Measurements from ENCODE around the gene TBC1D16.

Gene TBC1D16

DNA sequence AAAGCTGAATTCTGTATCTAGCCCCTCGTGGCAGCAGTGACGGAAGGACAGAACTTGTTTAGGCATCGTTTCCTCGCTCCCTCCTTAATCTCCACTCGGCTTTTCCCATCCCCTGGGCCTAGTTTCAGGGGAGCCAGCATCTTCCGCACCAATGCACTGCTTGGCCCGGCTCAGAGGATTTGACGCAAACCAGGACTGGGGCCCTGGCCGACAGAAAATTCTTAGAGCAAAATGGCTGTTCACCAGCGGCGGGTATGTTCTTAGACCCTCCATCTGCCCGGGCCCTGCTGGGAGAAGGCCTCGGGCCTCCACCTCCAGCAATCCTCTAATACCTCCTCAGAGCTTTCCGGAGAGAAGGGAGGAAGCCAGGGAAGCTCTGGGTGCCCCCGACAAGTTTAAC lies 54.6 kb downstream of the TBC1D16 start:
- H3K4me3 ChIP-seq = peak overlapping the region; percentile 52
- TF ChIP-seq POLR2AphosphoS5 (IDR thresholded peaks at IDR 0.05; ENCODE audit: borderline replicate concordance, low read depth, low read length) = no peak
- no peak for TF ChIP-seq FOXP2 (optimal IDR thresholded peaks at IDR 0.05; ENCODE audit: control extremely low read depth, extremely low read length, insufficient read depth)
- TF ChIP-seq EZH2 (IDR thresholded peaks at IDR 0.05) = no peak
- H3K36me3 ChIP-seq (ENCODE audit: insufficient read depth, low read length) = no peaks in the 10 kb centered on the region
- DNase-seq (ENCODE audit: low read depth, low spot score) = no peak
- H3K9ac ChIP-seq (ENCODE audit: insufficient read length) = peak overlapping the region; percentile 64
- no peaks in the 10 kb centered on the region for H3K9me3 ChIP-seq (ENCODE audit: low read depth, low read length)
- H3K27ac ChIP-seq = peak overlapping the region; percentile 93

DNA sequence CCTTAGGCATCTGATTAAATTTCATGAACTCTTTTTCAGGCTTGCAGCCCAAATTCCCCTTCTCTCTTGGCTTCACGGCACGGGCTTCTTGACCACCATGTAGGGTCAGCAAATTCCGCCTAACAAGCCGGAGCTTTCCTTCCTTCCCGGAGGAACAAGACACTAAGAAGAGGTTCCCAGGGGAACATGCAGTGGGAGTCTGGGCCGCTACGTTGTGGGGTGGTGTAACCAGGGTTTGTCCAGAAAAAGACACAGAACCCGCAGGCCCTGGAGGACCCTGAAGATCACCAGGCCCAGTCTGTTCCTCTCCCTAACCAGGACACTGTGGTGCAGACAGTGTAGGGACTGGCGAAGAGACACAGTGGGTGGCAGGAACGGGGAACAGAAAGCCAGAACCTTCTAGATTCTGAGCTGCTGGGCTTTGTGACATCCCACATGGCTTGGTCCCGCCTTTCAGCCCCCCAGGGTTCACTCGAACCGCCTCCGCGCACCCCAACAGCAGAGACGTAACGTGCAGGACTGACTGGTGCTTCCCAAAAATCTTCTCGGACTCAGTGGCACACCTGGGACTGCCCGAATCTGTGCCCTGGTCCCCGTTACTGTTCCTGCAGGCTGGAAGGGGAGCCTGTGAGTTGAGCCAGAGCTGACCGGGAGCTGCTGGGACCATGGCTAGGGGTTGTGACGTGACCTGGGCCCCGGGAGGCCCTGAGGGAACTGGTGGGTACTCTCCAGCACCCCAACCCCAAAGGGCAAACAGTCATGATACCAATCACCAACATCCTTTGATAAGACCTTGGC lies 55.2 kb downstream of the TBC1D16 start:
- H3K9me3 ChIP-seq (ENCODE audit: low read depth, low read length) = no peaks in the 10 kb centered on the region

DNA sequence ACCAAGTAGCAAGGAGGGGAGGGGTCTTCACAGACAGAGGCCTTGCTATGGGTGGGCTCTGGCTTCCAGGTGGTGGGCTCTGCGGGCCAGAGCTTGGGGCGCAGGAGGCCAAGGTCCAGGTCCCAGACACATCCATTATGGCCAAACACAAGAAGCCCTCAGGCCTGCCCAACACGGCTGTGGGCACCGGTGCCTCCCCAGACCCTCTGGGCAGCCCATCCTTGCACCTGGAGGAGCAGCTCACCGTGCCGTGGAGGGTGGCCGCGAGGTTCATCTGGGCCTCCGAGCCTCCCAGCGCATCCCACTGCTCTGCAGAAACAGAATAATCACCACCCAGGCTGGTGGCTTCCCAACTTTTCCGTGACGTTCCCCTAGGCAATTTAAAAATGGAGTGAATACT lies 55.9 kb downstream of the TBC1D16 start:
- Histone ChIP-seq H3K36me3 (ENCODE audit: insufficient read depth, low read length) (no peaks in the 10 kb centered on the region), H3K4me3 (no peak overlapping the region), H3K27ac (peak overlapping the region; percentile 93; the same call in 1 of the 2 replicates), H3K9ac (ENCODE audit: insufficient read length) (no peak overlapping the region), H3K9me3 (ENCODE audit: low read depth, low read length) (no peaks in the 10 kb centered on the region)
- no peak for DNase-seq (ENCODE audit: low read depth, low spot score)
- TF ChIP-seq POLR2AphosphoS5 (IDR thresholded peaks at IDR 0.05; ENCODE audit: borderline replicate concordance, low read depth, low read length) (no peak), EZH2 (IDR thresholded peaks at IDR 0.05) (no peak), FOXP2 (optimal IDR thresholded peaks at IDR 0.05; ENCODE audit: control extremely low read depth, extremely low read length, insufficient read depth) (no peak)

More for the DNA sequence above, 55.2 kb downstream of the TBC1D16 start:
- DNase-seq (ENCODE audit: low read depth, low spot score) = no peak
- H3K36me3 ChIP-seq (ENCODE audit: insufficient read depth, low read length) = no peaks in the 10 kb centered on the region
- no peak overlapping the region for H3K4me3 ChIP-seq
- peak overlapping the region; percentile 64 for H3K9ac ChIP-seq (ENCODE audit: insufficient read length)
- TF ChIP-seq EZH2 (IDR thresholded peaks at IDR 0.05) (no peak), POLR2AphosphoS5 (IDR thresholded peaks at IDR 0.05; ENCODE audit: borderline replicate concordance, low read depth, low read length) (no peak), FOXP2 (optimal IDR thresholded peaks at IDR 0.05; ENCODE audit: control extremely low read depth, extremely low read length, insufficient read depth) (no peak)
- H3K27ac ChIP-seq = peak overlapping the region; percentile 93

DNA sequence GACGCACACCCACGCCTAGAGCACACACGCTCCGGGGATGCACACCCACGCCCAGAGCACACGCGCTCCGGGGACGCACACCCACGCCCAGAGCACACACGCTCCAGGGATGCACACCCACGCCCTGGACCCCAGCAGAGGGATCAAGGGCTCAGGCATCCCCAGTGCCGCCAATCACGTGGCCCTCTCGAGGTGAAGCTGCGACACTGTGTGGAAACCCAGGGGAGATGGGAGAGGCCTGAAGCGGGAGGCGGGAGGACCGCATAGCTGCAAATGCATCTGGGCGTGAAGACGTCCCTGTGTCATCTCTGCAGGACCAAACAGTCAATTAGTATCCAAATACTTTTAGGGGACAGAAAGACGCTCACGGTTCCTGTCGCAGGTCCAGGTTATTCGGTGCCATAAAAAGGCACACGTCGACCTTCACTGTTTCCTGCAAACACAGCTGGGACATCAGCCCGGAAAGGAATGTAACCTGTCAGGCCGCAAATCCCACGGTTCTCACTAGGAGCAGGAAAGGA lies 56.4 kb downstream of the TBC1D16 start:
- no peak for DNase-seq (ENCODE audit: low read depth, low spot score)
- no peak overlapping the region for H3K9ac ChIP-seq (ENCODE audit: insufficient read length)
- TF ChIP-seq EZH2 (IDR thresholded peaks at IDR 0.05) = no peak
- TF ChIP-seq FOXP2 (optimal IDR thresholded peaks at IDR 0.05; ENCODE audit: control extremely low read depth, extremely low read length, insufficient read depth) = no peak
- no peaks in the 10 kb centered on the region for H3K36me3 ChIP-seq (ENCODE audit: insufficient read depth, low read length)
- H3K4me3 ChIP-seq = no peak overlapping the region
- H3K9me3 ChIP-seq (ENCODE audit: low read depth, low read length) = no peaks in the 10 kb centered on the region
- H3K27ac ChIP-seq = peak overlapping the region; percentile 78; the same call in 1 of the 2 replicates

DNA sequence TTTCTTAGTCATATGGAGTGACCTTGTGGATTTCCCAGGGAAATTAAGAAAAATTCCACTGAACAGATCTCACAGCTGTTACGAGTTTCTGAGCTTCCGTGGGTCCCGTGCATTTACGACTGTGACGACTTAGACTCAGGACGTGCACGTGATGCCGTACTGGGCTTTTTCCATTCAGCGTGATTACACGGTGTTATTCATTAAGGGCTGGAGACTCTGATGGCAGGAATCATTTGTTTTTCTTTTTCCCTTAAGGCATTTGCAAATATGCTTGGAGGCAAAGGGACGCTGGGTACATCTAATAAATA lies 57.2 kb downstream of the TBC1D16 start:
- peak overlapping the region; percentile 78 for H3K27ac ChIP-seq
- TF ChIP-seq EZH2 (IDR thresholded peaks at IDR 0.05) = no peak
- TF ChIP-seq POLR2AphosphoS5 (IDR thresholded peaks at IDR 0.05; ENCODE audit: borderline replicate concordance, low read depth, low read length) = no peak
- no peak for TF ChIP-seq FOXP2 (optimal IDR thresholded peaks at IDR 0.05; ENCODE audit: control extremely low read depth, extremely low read length, insufficient read depth)
- H3K9ac ChIP-seq (ENCODE audit: insufficient read length) = no peak overlapping the region
- peak overlapping the region; percentile 58 for H3K4me3 ChIP-seq
- H3K9me3 ChIP-seq (ENCODE audit: low read depth, low read length) = no peaks in the 10 kb centered on the region
- no peaks in the 10 kb centered on the region for H3K36me3 ChIP-seq (ENCODE audit: insufficient read depth, low read length)
- DNase-seq (ENCODE audit: low read depth, low spot score) = no peak

DNA sequence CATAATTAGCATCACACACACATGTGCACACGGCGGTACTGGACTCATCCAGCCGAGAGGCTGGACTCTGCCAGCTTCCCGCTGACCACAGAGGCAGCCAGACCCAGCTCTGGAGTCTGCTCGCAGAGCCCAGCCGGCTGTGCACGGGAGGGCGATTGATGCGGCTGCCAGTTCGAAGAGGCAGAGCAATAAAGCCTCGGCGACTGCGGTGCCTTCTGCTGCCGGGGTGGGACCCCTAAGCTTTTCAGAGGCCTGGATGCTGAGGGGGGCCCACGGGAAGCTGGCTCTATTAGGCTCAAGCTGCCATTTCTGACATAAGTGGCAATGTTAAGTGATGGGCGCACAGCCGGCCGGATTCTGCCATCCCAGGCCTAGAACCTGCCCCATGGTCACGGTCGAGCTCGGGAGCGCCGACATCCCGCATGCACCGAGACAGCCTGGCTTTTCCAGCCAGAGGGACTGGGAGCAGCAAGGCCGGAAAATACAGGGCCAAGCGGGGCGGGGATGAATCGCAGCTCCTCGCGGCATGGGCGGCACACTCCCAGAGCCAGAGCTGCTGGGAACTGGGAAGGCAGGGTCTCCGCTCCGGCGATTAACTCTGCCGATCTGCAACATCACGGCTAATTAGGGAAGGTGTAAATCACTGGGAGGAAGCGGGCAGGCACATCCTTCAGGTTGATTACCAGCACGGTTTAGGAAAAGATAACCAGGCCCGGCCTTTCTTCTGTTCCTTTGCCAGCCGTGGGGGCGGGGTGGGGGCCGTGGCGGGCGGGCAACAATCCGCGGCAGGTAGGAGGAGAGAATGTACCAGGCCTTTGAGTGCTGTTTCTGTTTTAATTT lies 57.7 kb downstream of the TBC1D16 start:
- peak overlapping the region; percentile 58; the same call in 1 of the 2 replicates for H3K4me3 ChIP-seq
- H3K9me3 ChIP-seq (ENCODE audit: low read depth, low read length) = no peaks in the 10 kb centered on the region
- no peak for TF ChIP-seq EZH2 (IDR thresholded peaks at IDR 0.05)
- TF ChIP-seq FOXP2 (optimal IDR thresholded peaks at IDR 0.05; ENCODE audit: control extremely low read depth, extremely low read length, insufficient read depth) = no peak
- TF ChIP-seq POLR2AphosphoS5 (IDR thresholded peaks at IDR 0.05; ENCODE audit: borderline replicate concordance, low read depth, low read length) = no peak
- no peak overlapping the region for H3K9ac ChIP-seq (ENCODE audit: insufficient read length)
- DNase-seq (ENCODE audit: low read depth, low spot score) = no peak
- H3K27ac ChIP-seq = peak overlapping the region; percentile 78
- no peaks in the 10 kb centered on the region for H3K36me3 ChIP-seq (ENCODE audit: insufficient read depth, low read length)

DNA sequence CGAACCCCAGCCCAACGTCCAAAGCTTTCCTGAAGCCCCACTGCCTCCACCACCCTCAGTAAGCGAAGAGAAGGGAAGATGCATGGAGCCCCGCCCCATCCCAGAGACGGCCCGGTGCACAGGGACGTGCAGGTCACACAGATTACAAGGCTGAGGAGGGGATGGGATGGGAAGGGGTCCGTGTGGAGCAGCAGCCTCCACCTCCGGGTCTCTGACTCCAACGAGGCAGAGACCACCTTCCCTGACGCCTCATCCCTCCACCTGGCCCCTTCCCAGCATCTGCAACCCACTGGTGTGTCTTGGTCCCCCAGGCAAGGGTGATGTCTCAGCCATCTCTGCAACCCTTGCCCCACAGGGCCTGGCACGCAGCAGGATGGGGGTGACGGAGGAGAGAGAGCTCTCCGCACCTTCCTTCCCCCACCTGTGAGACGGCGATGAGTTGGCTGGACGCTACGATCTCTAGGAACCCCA lies 58.5 kb downstream of the TBC1D16 start:
- no peaks in the 10 kb centered on the region for H3K9me3 ChIP-seq (ENCODE audit: low read depth, low read length)
- no peak for TF ChIP-seq EZH2 (IDR thresholded peaks at IDR 0.05)
- no peak for TF ChIP-seq FOXP2 (optimal IDR thresholded peaks at IDR 0.05; ENCODE audit: control extremely low read depth, extremely low read length, insufficient read depth)
- no peak for TF ChIP-seq POLR2AphosphoS5 (IDR thresholded peaks at IDR 0.05; ENCODE audit: borderline replicate concordance, low read depth, low read length)

DNA sequence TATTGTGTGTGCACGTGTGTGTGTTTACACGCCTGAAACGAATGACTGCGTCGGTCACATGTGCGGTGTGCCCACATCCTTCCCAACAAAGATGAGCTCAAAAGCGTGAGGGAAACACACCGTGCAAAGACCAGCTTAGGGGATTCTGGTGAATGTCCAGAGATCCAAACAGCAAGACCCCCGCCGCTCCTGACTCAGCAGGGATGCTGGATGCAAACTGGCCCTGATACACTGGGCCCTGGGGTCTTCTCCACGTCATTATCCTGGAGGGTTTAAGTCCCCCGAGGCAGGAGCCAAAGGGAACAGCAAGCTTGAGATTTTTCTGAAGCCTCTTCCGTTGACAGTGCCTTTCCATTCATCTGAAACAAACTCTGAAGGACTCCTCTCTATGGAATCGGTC lies 59.2 kb downstream of the TBC1D16 start:
- no peak for TF ChIP-seq POLR2AphosphoS5 (IDR thresholded peaks at IDR 0.05; ENCODE audit: borderline replicate concordance, low read depth, low read length)
- Histone ChIP-seq H3K9ac (ENCODE audit: insufficient read length) (no peak overlapping the region), H3K36me3 (ENCODE audit: insufficient read depth, low read length) (no peaks in the 10 kb centered on the region), H3K27ac (no peak overlapping the region), H3K9me3 (ENCODE audit: low read depth, low read length) (no peaks in the 10 kb centered on the region), H3K4me3 (no peak overlapping the region)
- DNase-seq (ENCODE audit: low read depth, low spot score) = no peak

More for the DNA sequence above, 58.5 kb downstream of the TBC1D16 start:
- H3K27ac ChIP-seq = no peak overlapping the region
- H3K9ac ChIP-seq (ENCODE audit: insufficient read length) = no peak overlapping the region
- H3K4me3 ChIP-seq = no peak overlapping the region
- DNase-seq (ENCODE audit: low read depth, low spot score) = no peak
- H3K36me3 ChIP-seq (ENCODE audit: insufficient read depth, low read length) = no peaks in the 10 kb centered on the region

Measured in SK-N-MC (cell line).